GM12873 (cell line): ENCODE results near the gene PLXNB1.

Experiments
- CTCF ChIP-seq: IDR thresholded peaks from 2 replicates; pipeline ENCODE4 v1.5.1; 2012; ENCODE audit warnings: low read depth, mild to moderate bottlenecking, moderate library complexity, low read length, control low read depth; ENCODE audit not compliant: insufficient read depth; ENCODE audit errors: missing control alignments

PLXNB1 gene

GRCh38 chr3:48356419-48356818 lies 73.5 kb downstream of the PLXNB1 start:
- no peak for TF ChIP-seq CTCF

GRCh38 chr3:48353987-48354386 lies 75.9 kb downstream of the PLXNB1 start:
- no peak for TF ChIP-seq CTCF
